Esophagus squamous epithelium (tissue), 5 donors: ENCODE data around the gene LENG9. TPM values are rescaled to one million over a fixed set of nuclear protein-coding genes. Genes with fewer than 3 reads are reported as not detected.

Experiments used
- DNase-seq: peaks from one replicate; lab custom pipeline; 2025; lab: John Stamatoyannopoulos, UW
- H3K27ac ChIP-seq, 4 donors: fragments of 200-600 bp; sonication (generic); one replicate each; pipeline ENCODE4 v1.5.1; 2016 to 2019; ENCODE audit warnings: mild to moderate bottlenecking in 1 of 4
- H3K27me3 ChIP-seq, 4 donors: fragments of 200-600 bp; sonication (generic); 1 replicate in 3 of 4; 2 replicates in 1 of 4; pipeline versions ENCODE4 v1.5.1 to v1.6.0; 2017 to 2021; ENCODE audit warnings: antibody characterized with exemption in 1 of 4
- H3K36me3 ChIP-seq, 3 donors: fragments of 200-600 bp; sonication (generic); one replicate each; pipeline ENCODE4 v1.5.1; 2016 to 2019
- H3K4me1 ChIP-seq, 3 donors: fragments of 200-600 bp; sonication (generic); one replicate each; pipeline ENCODE4 v1.5.1; 2017 to 2019
- H3K4me3 ChIP-seq, 4 donors: fragments of 200-600 bp; sonication (generic); 1 replicate in 3 of 4; 2 replicates in 1 of 4; pipeline ENCODE4 v1.5.1; 2016 to 2019; ENCODE audit warnings: mild to moderate bottlenecking in 2 of 4, moderate library complexity in 1 of 4
- H3K9me3 ChIP-seq, 3 donors: fragments of 200-600 bp; sonication (generic); one replicate each; pipeline ENCODE4 v1.5.1; 2016 to 2019
- POLR2A ChIP-seq, 4 donors: fragments of 450-650 bp; IDR thresholded peaks; one replicate each; pipeline ENCODE4 v1.6.1; 2017; ENCODE audit warnings: antibody characterized with exemption in 4 of 4, mild to moderate bottlenecking in 4 of 4, moderate library complexity in 3 of 4
- WGBS, 2 donors: methylation state at CpG; one replicate each; pipeline ENCODE4 v1.1.5; 2018; 5-methylcytosine and 5-hydroxymethylcytosine counted together
- intact Hi-C: fragments of 100-400 bp; cut with DNase I; formaldehyde crosslinking; loops from one replicate; pipeline ENCODE4 v1.15.0; 2022
- total RNA-seq, 4 donors: library from RNA; depleted of rRNA; stranded (reverse); fragments of >200 nt; gene quantifications; one replicate each; pipeline ENCODE4 v1.1.0, GENCODE V29; 2016
- TF ChIP-seq, protein P1 (sequence below), 6 experiments: fragments of 450-650 bp in 4 of 6; fragments of 200-600 bp in 2 of 6; sonication (generic) in 2 of 6; IDR thresholded peaks; one replicate each; pipeline ENCODE4 v1.5.1; 2016 to 2019; ENCODE audit warnings: antibody characterized with exemption in 6 of 6, mild to moderate bottlenecking in 4 of 6, moderate library complexity in 4 of 6
- donor health status: DM: yes; HTN: yes; CAD: no.

LENG9 gene
- total RNA-seq, 4 donors from 2014 or later = 8.1 to 13.1 (median 10.1) TPM

DNA sequence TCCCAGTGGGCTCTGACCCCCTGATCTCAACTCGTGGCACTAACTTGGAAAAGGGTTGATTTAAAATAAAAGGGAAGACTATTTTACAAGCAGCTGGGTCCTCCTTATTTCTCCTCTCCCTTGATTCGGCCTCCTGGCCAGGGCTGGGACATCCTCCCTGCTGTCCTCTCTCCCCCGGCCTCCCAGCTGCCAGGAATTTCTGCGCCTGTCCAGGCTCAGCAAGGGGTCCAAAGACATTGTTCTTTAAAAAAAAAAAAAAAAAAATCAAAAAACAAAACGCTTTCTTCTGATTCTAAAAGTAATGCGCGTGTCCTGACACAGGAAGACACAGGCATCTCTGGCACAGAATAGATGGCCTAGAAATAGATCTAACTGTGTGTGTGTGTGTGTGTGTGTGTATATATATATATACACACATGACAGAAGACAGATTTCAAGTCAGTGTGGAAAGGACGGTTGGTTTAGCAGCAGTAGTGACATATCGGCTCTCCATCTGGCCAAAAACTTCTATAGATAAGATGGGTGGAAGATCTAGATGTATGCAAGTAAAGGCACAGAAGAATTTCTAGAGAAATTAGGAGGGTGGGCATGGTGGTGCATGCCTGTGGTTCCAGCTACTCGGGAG is 26.8 kb downstream of the LENG9 start:
- TF ChIP-seq, protein P1, sequence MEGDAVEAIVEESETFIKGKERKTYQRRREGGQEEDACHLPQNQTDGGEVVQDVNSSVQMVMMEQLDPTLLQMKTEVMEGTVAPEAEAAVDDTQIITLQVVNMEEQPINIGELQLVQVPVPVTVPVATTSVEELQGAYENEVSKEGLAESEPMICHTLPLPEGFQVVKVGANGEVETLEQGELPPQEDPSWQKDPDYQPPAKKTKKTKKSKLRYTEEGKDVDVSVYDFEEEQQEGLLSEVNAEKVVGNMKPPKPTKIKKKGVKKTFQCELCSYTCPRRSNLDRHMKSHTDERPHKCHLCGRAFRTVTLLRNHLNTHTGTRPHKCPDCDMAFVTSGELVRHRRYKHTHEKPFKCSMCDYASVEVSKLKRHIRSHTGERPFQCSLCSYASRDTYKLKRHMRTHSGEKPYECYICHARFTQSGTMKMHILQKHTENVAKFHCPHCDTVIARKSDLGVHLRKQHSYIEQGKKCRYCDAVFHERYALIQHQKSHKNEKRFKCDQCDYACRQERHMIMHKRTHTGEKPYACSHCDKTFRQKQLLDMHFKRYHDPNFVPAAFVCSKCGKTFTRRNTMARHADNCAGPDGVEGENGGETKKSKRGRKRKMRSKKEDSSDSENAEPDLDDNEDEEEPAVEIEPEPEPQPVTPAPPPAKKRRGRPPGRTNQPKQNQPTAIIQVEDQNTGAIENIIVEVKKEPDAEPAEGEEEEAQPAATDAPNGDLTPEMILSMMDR (IDR thresholded peaks at IDR 0.05) = no peak
- TF ChIP-seq POLR2A (IDR thresholded peaks at IDR 0.05) = no peak
- WGBS, 2 donors = 79 to 81% methylated on average over 9 to 10 of the region's 10 CpGs
- peaks cover 0 to 14% (median under 1%) of the 10 kb centered on the region in 4 donors for H3K27me3 ChIP-seq
- H3K27ac ChIP-seq = no peak overlapping the region
- DNase-seq = no peak
- H3K4me3 ChIP-seq = no peak overlapping the region
- H3K36me3 ChIP-seq = peaks cover 0 to 11% (median 0%) of the 10 kb centered on the region in 3 donors
- no peaks in the 10 kb centered on the region for H3K9me3 ChIP-seq
- peaks cover 7 to 42% (median 12%) of the 10 kb centered on the region in 3 donors for H3K4me1 ChIP-seq
- intact Hi-C loops = no loop called here

DNA sequence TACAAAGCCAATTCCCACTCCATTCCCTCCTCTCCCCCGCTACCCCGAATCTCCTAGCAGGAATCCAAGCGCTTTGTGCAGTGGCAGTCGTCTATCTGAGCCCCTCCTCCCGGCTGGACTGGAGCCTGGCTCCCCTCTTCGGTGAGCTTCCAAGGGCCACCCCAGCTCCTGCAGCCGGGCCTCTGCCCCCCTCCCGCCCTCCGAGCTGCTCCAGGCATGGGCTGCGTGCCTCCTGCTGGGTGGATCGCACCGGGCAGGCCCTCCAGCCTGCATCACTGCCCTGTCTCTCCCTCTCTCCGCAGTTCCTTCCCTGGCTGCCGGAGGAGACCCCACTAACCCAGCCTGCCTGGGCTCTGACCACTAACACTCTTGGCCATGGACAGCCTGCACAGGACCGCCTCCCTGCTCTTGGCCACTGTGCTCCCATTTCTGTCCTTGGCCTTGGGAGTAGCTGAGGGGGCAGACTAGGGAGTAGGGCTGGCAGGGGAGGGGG is 27.5 kb downstream of the LENG9 start:
- TF ChIP-seq, protein P1 (IDR thresholded peaks at IDR 0.05) = no peak
- no peak for TF ChIP-seq POLR2A (IDR thresholded peaks at IDR 0.05)

DNA sequence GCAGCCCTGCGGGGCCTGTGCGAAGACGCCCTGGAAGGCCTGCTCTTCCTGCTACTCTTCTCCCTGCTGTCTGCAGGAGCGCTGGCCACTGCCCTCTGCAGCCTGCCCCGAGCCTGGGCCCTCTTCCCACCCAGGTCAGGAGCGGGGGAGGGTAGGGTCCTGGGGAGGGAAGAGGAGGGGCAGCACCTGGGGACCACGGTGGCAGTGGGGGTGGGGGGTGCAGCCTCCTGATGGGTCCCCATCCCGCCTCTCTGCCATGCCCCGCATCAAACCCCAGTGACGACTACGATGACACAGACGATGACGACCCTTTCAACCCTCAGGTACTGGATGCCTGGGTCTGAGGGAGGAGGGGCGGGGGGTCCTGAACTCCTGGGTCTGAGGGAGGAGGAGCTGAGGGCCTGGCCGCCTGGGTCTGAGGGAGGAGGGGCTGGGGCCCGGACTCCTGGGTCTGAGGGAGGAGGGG is 28.0 kb downstream of the LENG9 start:
- Histone ChIP-seq H3K9me3 (no peaks in the 10 kb centered on the region), H3K36me3 (peaks cover 0 to 7% (median 0%) of the 10 kb centered on the region in 3 donors), H3K27ac (no peak overlapping the region), H3K4me3 (no peak overlapping the region), H3K27me3 (peaks cover 0 to 26% (median 5%) of the 10 kb centered on the region in 4 donors), H3K4me1 (peaks cover 12 to 53% (median 21%) of the 10 kb centered on the region in 3 donors)
- intact Hi-C loops = no loop called here
- WGBS, 2 donors = 32% methylated on average over 4 of the region's 16 CpGs; no CpG with 5 or more reads in 1 of the 2 donors
- TF ChIP-seq, protein P1 (IDR thresholded peaks at IDR 0.05) = no peak
- TF ChIP-seq POLR2A (IDR thresholded peaks at IDR 0.05) = no peak
- DNase-seq = no peak

More for the DNA sequence above, 27.5 kb downstream of the LENG9 start:
- no peak for DNase-seq
- Histone ChIP-seq H3K27ac (no peak overlapping the region), H3K9me3 (no peaks in the 10 kb centered on the region), H3K4me3 (no peak overlapping the region), H3K4me1 (peaks cover 7 to 48% (median 16%) of the 10 kb centered on the region in 3 donors), H3K36me3 (peaks cover 0 to 11% (median 0%) of the 10 kb centered on the region in 3 donors), H3K27me3 (peaks cover 0 to 21% (median 2%) of the 10 kb centered on the region in 4 donors)
- intact Hi-C loops = no loop called here
- WGBS, 2 donors = 0 to 58% methylated on average over 1 to 11 of the region's 15 CpGs

DNA sequence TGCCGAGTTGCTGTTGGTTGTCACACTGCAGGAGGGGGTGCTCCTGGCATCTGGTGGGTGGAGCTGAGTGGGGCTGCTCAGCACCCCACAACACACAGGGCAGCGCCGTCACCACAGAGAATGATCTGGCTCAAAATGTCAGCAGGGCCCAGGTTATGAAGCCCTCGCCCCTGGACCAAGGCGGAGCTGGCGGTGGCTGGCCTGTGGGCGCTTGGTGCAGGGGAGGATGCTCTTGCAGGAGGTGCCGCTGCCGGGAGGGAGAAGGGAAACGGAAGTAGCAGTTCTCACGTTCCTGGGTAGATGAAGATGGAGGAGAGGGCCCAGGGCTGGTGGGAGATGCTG is 28.7 kb downstream of the LENG9 start:
- intact Hi-C loops = no loop called here
- H3K4me1 ChIP-seq = peaks cover 19 to 61% (median 26%) of the 10 kb centered on the region in 3 donors
- H3K36me3 ChIP-seq = no peaks in the 10 kb centered on the region
- no peak for TF ChIP-seq POLR2A (IDR thresholded peaks at IDR 0.05)
- TF ChIP-seq, protein P1 (IDR thresholded peaks at IDR 0.05) = no peak
- peaks cover 4 to 33% (median 10%) of the 10 kb centered on the region in 4 donors for H3K27me3 ChIP-seq
- no peak overlapping the region for H3K27ac ChIP-seq
- 10 to 20% methylated on average over 4 to 8 of the region's 11 CpGs for WGBS, 2 donors
- no peak overlapping the region for H3K4me3 ChIP-seq
- no peaks in the 10 kb centered on the region for H3K9me3 ChIP-seq
- no peak for DNase-seq
